GM21447 (cell line): ENCODE data around the gene APOA4.

Experiments
- ATAC-seq: cut with Tn5 transposase; IDR thresholded peaks from one replicate; pipeline ENCODE4 v1.9.1; 2021; ENCODE audit not compliant: unreplicated experiment

APOA4 gene

DNA sequence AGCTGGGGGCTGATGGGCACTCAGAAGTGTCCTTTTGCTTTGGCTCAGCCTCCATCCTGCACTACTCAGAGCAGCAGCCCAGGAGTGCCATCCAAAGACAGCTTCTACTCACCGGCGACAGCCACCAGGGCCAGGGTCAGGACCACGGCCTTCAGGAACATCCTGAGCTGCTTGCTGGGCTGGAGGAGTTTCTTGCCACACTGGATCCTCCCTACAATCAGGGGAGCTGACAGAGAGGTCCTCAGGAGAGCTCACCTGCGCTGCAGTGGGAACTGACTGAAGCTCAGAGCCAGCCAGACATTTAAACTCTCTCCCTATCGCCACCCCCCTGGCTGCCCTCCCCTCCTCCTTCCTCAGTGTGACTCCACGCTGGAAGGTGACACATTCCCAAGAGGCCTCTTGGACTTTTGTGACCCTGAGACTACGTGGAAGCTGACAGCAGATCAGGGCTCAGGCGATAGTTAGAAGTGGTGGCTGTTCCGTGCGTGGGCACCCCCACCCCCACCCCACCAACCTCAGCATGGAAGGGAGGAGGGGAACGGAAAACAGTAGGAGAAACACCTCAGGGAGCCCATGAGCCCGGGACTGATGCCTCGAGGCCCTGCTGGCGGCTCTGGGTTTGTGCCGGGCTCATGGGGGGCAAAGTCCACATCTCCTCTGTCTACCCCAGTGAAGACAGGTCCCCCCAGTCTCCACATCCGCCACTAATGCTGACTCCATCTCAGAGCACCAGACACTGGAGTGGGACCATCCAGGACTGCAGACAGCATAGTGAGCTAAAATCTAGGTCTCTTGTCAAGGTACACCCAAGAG lies at the start of gene APOA4:
Gene APOA4 (minus strand): TSS at position 274 of the 813 bp plus-strand sequence. CDS start 113 bp downstream, at position 161.
- no peak for ATAC-seq

DNA sequence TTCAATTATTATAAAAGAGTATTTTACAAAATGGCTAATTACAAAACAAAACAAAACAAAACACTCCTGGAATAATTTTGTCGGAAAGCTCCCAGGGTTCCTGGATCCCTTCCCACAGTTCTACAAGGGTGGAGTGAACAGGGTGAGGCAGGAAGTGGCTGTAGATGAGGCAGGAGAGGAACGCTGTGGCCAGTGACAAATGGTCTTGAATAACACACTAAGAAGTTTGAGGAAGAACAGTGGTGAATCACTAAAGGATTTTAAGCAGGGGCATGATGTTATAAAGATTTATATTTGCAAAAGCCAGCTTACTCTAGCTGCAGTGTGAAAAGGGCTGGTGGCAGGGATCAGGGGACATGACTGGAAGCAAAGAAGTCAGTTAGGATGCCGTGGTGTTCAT lies 48.1 kb upstream of the APOA4 start:
- no peak for ATAC-seq

DNA sequence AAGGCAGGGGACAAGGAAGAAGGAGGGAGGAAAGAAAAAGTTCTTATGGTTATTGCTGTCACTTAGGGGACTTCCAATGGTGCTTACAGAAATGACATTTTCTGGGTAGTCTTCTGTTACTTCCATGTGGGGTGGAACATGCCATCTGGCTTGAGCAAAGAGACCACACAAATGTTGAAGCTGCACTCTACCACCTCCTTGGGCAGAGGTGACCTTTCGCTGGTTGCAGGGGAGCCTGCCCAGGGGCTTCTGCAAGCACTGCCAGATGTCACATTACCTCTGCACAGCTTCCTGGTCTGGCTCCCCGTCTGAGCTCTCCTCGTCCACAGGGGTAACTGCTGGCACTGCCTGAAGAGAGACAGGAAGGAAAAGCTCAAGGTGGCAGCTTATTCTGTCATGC lies 47.0 kb upstream of the APOA4 start:
- no peak for ATAC-seq

GRCh38 chr11:116869610-116870009 lies 46.5 kb upstream of the APOA4 start:
- no peak for ATAC-seq

GRCh38 chr11:116868066-116868465 lies 45.0 kb upstream of the APOA4 start:
- ATAC-seq, result no peak

- no peak for ATAC-seq
Observed at GRCh38 chr11:116867619-116868018, 44.5 kb upstream of the APOA4 start.

DNA sequence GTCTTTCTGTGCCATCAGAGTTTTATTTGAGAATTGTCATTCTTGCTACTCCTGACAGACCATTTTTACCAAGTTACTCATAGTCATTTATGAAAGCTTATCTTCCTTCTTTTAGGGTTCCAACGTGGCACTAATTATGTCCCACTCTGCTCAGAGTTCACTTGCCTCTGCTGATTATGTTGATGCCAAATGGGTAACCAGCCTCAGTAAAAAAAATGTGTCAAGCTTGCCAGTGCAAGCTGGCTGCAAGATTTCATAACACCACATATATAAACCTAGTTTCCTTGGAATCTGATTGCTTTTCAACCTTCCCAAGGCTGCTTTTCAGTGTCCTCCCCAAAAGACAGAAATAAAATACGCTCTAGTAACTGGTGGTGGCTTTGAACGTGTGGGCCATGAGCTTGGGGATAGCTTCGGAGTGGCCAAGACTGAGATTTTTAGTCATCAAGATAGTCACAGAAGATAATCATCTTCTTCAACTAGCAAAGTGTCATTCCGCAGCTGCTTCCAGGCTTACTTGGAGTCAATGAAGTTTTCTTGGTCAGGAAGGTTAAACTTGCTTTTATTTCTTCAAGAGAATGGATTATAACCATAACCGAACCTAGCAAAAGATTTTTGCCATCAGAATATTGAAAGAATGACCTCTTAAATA lies 43.8 kb upstream of the APOA4 start:
- ATAC-seq, result no peak

DNA sequence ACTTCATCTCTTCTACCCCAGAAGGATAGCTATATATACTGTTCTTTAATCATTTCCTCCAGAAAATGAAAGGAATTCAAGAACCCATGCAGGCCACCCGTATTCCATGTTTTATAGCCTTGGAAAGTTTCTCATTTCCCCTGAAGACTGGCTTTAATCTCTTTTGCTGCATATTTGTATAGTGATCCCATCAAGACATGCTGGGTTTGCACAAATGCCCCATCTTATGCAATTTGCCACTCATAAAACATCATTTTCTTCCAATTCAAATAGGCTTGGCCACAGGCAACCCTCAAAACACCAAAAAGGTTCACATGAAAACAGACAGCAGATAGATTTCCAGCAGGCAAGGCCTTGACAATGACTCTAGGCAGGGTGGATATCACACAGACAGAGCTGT lies 42.6 kb upstream of the APOA4 start:
- ATAC-seq, result no peak

DNA sequence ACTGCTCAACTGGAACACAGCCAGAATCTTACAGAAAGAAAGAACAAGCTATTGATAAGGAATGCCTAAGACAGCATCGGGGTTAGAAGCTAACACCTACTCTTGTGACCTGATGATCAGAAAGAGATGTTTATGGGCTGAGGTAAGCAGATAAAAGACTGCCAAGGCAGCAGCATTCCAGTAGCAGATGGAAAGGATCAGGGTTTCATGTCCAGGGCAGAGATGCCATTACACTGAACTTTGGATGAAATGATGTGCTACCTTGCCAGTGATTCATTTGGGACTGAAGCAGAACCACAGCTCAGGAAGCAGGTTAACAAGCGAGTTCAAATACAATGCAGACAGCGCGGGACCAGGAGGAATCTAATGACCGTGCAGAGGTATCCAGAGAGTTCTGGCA lies 41.4 kb upstream of the APOA4 start:
- ATAC-seq, result no peak

DNA sequence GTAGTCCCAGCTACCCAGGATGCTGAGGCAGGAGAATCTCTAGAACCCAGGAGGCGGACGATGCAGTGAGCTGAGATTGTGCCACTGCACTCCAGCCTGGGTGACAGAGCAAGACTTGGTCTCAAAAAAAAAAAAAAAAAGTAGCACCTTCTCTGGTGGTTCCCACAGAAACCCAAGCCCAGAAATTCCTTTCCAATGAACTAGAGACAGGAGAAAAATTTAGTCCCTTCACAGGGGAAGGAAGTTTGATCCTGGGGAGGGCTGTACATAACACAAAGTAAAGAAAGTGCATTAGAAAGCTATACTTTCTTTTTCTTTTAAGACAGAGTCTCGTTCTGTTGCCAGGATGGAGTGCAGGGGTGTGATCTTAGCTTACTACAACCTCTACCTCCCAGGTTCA lies 39.8 kb upstream of the APOA4 start:
- ATAC-seq, result no peak

DNA sequence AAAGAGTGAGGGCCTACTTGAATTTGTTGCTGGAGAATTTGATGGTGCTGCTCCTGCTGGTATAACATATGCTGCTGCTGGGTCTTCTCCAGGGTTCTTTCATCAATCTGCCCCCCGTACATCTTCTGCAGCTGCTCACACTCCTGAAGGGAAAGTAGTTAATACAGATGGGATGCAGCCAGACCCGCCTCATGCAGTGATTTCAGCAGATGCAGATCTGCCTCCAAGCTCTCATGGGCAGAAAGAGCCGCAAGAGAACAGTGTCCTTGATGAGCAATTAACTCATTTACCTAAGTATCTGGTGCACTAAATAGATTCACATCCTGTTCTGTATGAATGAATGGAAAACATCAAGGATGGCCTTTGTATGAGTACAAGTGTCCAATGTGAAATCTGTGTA lies 39.1 kb upstream of the APOA4 start:
- no peak for ATAC-seq

DNA sequence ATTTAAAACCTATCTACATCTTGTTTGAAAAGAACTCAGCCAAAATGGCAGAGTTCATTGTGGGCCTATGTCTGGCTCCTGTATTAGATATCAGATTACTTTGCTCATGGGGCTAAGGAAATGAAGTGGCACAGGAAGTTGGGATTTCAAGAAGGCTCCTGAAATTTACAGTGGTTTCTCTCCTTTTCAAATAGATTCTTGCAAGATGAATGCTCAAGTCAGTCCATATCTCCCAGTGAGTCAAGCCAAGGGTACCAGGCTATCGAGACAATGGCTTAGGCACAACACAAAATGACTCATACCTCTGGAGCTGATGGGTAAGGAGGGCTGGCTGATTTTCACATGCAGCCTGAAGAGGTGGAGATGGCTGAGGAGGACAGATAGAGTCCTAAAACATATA lies 38.4 kb upstream of the APOA4 start:
- no peak for ATAC-seq

- ATAC-seq, result no peak
Observed at GRCh38 chr11:116860303-116860702, 37.2 kb upstream of the APOA4 start.

DNA sequence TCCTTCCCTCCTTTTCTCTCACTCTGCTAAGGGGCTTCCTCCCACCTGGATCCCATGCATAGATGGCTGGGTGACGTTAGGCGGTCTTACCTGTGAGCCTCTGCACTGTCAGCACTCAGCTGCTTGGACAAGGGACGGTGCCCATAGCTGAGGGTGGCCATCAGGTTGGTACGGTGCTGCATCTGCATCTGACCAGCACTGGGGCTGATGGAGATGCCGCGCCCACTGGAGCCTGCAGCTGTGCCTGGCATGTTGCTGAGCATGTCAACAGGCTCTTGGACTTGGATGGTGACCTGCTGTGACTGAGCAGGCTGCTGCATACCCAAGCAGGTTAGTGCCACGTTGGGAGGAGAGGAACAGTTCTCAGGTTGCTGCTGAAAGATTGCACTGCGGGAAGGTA lies 36.1 kb upstream of the APOA4 start:
- ATAC-seq, result no peak

GRCh38 chr11:116857936-116858335 lies 34.8 kb upstream of the APOA4 start:
- no peak for ATAC-seq

DNA sequence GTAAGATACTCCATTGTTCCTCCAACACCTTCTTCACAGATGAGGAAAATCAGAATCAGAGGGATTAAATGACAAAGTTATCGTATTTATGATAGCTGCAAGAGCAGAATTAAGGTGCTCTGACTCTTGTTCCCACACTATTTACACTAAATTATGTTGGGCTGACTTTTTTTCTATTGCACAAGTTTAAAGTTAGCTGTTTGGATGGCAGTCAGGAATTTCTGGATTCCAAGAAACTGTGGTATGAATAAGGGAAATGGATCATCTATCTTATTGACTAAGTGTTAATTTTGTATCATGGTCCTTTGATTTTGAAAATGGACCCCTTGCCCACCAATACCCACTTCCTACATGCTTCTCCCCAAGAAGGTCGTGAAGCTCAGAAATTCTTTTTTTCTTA lies 34.2 kb upstream of the APOA4 start:
- no peak for ATAC-seq

DNA sequence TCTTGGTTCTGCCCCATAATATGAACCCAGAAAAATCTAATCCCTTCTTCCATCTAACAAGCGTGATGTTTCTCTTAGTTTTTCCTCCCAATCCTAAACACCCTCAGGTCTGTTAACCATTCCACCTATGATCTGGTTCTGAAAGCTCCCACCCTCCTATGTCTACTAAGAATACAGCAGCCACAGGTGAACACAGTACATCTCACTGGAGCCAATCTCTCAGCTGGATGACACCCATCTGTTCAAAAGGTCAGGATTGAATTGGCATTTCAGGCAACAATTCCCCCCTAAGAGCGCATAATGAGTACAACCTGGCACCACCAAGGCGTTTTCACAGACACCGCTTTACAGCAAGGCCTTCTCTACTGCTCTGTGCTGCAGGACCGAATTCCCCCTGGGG lies 33.3 kb upstream of the APOA4 start:
- ATAC-seq, result no peak

- no peak for ATAC-seq
Observed at GRCh38 chr11:116855413-116855812, 32.3 kb upstream of the APOA4 start.

- peak; percentile 93 for ATAC-seq
Observed at GRCh38 chr11:116853461-116854073, 30.5 kb upstream of the APOA4 start.

- ATAC-seq, result peak; percentile 43
Observed at GRCh38 chr11:116852261-116853031, 29.3 kb upstream of the APOA4 start.

- ATAC-seq, result no peak
Observed at GRCh38 chr11:116851626-116852025, 28.5 kb upstream of the APOA4 start.
